Esophagus mucosa (tissue), 1 donor: Measurements from ENCODE around the gene ARG2. TPM values are rescaled to one million over a fixed set of nuclear protein-coding genes. Genes with fewer than 3 reads are reported as not detected.

Source experiments
- ATAC-seq: fragments of 200-7000 bp; cut with Tn5 transposase; one replicate; pipeline ENCODE4 v1.9.1; 2020
- total RNA-seq: library from RNA; stranded (reverse); gene quantifications from one replicate; pipeline ENCODE4 v1.2.4, GENCODE V29; 2023
- donor health status: DM: yes; HTN: yes; CAD: no.

The ARG2 gene
- total RNA-seq, 1 donor from 2014 or later: 35.6 TPM

DNA sequence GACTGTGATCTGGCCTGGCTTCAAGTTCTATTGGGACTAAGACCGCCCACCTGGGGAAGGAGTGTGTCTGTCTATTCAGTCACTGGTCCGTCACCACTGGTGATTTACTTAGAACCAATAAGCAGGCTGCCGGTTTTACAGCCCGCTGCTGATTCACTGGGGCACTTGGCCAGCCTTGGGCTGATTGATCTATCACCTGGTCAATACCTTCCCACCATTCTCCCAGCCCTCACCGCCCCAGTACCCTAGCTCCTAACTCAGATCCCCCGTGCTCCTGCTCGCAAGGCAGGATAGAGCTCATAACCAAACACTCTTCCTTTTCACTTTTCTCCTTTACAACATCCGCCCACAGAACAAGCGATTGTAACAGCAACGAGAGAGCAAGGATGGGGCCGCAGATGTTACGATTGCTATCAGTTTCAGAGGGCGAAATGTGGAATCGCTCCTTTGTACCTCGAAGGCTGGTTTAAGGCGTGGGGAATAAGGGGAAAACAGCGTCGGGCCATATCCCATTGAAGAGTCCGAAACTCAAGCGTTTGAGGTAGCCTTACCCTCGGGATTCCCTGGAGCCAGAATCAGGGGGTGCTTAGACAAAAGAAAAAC is 75.2 kb downstream of the ARG2 start:
- peak; percentile 91 for ATAC-seq

GRCh38 chr14:67695394-67695949 is 75.8 kb downstream of the ARG2 start, which contains the start of gene RDH11:
Gene RDH11, minus strand, starts transcription at chr14:67695764. Its CDS starts 61 bp downstream, at chr14:67695703.
- ATAC-seq: peak; percentile 92

- ATAC-seq: no peak
These were observed 77.3 kb downstream of the ARG2 start for GRCh38 chr14:67697006-67697405.

DNA sequence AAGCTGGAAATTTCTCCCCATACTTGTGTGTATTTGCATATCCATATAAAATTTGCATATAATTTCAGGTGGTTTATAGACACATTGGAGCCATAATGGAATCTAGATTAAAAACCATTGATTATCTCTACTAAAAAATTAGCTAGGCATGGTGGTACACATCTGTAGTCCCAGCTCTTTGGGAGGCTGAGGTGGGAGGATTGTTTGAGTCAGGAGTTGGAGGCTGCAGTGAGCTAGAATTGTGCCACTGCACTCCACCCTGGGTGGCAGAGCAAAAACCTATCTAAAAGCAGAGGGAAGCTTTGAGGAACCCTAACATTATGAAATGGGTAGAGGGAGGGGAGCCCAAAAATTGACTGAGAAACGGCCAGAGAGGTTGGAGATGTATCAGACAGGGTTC is 78.5 kb downstream of the ARG2 start:
- no peak for ATAC-seq

Other genes starting within 250 kb of the ARG2 start
- 24.5 TPM for gene PLEK2, start 207.8 kb upstream of the ARG2 start, total RNA-seq
- gene TMEM229B, start 131.2 kb upstream of the ARG2 start, total RNA-seq: 0.80 TPM
- gene PLEKHH1, start 86.6 kb upstream of the ARG2 start, total RNA-seq: 4.5 TPM
- 13.1 TPM for gene PIGH, start 19.7 kb upstream of the ARG2 start, total RNA-seq
- 81.0 TPM for gene VTI1B, start 54.7 kb downstream of the ARG2 start, total RNA-seq
- gene RDH11, start 75.8 kb downstream of the ARG2 start, total RNA-seq: 60.1 TPM
- 30.9 TPM for gene RDH12, start 82.0 kb downstream of the ARG2 start, total RNA-seq
- gene ZFYVE26, start 196.7 kb downstream of the ARG2 start, total RNA-seq: 12.6 TPM
- gene RAD51B, start 199.9 kb downstream of the ARG2 start, total RNA-seq: 12.2 TPM